BE2C (cell line): Measurements from ENCODE around the gene FAM117B.

ENCODE experiments used
- DNase-seq: peaks from one replicate; pipeline ENCODE4 v3.0.0-alpha.2; 2020
- H3K27me3 ChIP-seq: fragments of 250-450 bp; sonication (Bioruptor Pico); 2 replicates; pipeline ENCODE4 v1.5.1; 2020; ENCODE audit warnings: mild to moderate bottlenecking
- H3K36me3 ChIP-seq: fragments of 250-450 bp; sonication (Bioruptor Pico); 2 replicates; pipeline ENCODE4 v1.5.1; 2020; ENCODE audit warnings: mild to moderate bottlenecking
- H3K4me1 ChIP-seq: fragments of 250-450 bp; sonication (Bioruptor Pico); 2 replicates; pipeline ENCODE4 v1.5.1; 2020
- H3K4me3 ChIP-seq: 2 replicates; pipeline ENCODE4 v1.5.1; 2011; ENCODE audit warnings: low read depth, low read length
- H3K9me3 ChIP-seq: fragments of 250-450 bp; sonication (Bioruptor Pico); 2 replicates; pipeline ENCODE4 v1.5.1; 2020
- CTCF ChIP-seq: IDR thresholded peaks from 2 replicates; pipeline ENCODE4 v1.5.1; 2012; ENCODE audit warnings: mild to moderate bottlenecking, low read depth, low read length

FAM117B gene

GRCh38 chr2:202643012-202643858 lies 8.5 kb downstream of the FAM117B start:
- Histone ChIP-seq H3K9me3 (no peaks in the 10 kb centered on the region), H3K27me3 (no peaks in the 10 kb centered on the region), H3K4me1 (no peaks in the 10 kb centered on the region), H3K4me3 (no peak overlapping the region), H3K36me3 (no peaks in the 10 kb centered on the region)
- no peak for TF ChIP-seq CTCF
- DNase-seq, result no peak

- DNase-seq, result no peak
- Histone ChIP-seq H3K4me3 (no peak overlapping the region), H3K36me3 (no peaks in the 10 kb centered on the region), H3K4me1 (no peaks in the 10 kb centered on the region), H3K27me3 (no peaks in the 10 kb centered on the region), H3K9me3 (no peaks in the 10 kb centered on the region)
- no peak for TF ChIP-seq CTCF
These were observed 17.4 kb downstream of the FAM117B start for GRCh38 chr2:202652119-202652518.

GRCh38 chr2:202653890-202654289 lies 19.1 kb downstream of the FAM117B start:
- no peak overlapping the region for H3K4me3 ChIP-seq
- H3K9me3 ChIP-seq, result no peaks in the 10 kb centered on the region
- no peaks in the 10 kb centered on the region for H3K36me3 ChIP-seq
- DNase-seq, result no peak
- no peaks in the 10 kb centered on the region for H3K4me1 ChIP-seq
- H3K27me3 ChIP-seq, result no peaks in the 10 kb centered on the region
- TF ChIP-seq CTCF, result no peak

GRCh38 chr2:202657876-202658275 lies 23.1 kb downstream of the FAM117B start:
- Histone ChIP-seq H3K27me3 (no peaks in the 10 kb centered on the region), H3K4me3 (no peak overlapping the region), H3K4me1 (no peaks in the 10 kb centered on the region), H3K36me3 (no peaks in the 10 kb centered on the region), H3K9me3 (no peaks in the 10 kb centered on the region)
- no peak for DNase-seq
- TF ChIP-seq CTCF, result no peak

- Histone ChIP-seq H3K9me3 (no peaks in the 10 kb centered on the region; the same call in 1 of the 2 replicates), H3K27me3 (no peaks in the 10 kb centered on the region), H3K4me1 (no peaks in the 10 kb centered on the region), H3K4me3 (no peak overlapping the region), H3K36me3 (no peaks in the 10 kb centered on the region)
- TF ChIP-seq CTCF, result no peak
- DNase-seq, result no peak
These were observed 26.0 kb downstream of the FAM117B start for GRCh38 chr2:202660796-202661195.

GRCh38 chr2:202669841-202670240 lies 35.1 kb downstream of the FAM117B start:
- Histone ChIP-seq H3K4me1 (no peaks in the 10 kb centered on the region), H3K4me3 (no peak overlapping the region), H3K27me3 (no peaks in the 10 kb centered on the region), H3K9me3 (no peaks in the 10 kb centered on the region; the same call in 1 of the 2 replicates), H3K36me3 (no peaks in the 10 kb centered on the region)
- DNase-seq, result no peak
- no peak for TF ChIP-seq CTCF
